Stimulated activated CD8-positive, alpha-beta memory T cell treated with anti-CD3 and anti-CD28 coated beads, Interleukin-15, amount 100 ng/mL, for 1 hour (primary cell): Measurements from ENCODE around the gene ZNF383.

Source experiments
- DNase-seq: peaks from one replicate; pipeline ENCODE4 v3.0.0-alpha.2; 2020; ENCODE audit warnings: low read depth

Gene ZNF383

DNA sequence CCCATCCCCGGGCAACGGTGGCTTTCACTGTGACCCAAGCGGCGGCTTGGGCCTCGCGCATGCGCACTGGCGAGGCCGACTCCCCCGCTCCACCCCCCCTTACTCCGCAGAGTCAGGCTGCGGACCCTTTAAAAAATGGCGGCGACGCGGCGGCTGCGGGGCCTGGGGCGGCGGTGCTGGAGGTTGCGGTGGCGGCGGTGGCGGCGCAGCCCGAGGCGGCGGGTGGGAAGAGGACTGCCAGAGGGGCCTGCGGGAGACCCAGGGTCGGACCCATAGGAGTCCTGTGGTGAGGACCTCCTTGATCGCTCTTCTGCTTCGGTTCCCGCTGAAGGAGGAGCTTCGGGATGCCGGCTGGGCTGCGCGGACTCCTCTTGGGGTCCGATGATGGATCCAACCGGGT is 76.2 kb downstream of the ZNF383 start:
- DNase-seq: peak; percentile 24
